IPS-20b (cell line): ENCODE results near the gene HADHB.

Experiments used
- H3K27ac ChIP-seq: one replicate; pipeline ENCODE4 v1.5.1; 2013; ENCODE audit warnings: low read length
- H3K27me3 ChIP-seq: 2 replicates; pipeline ENCODE4 v1.6.1; 2013; ENCODE audit warnings: mild to moderate bottlenecking, low read length, inconsistent platforms; ENCODE audit not compliant: insufficient read depth
- H3K36me3 ChIP-seq: 2 replicates; pipeline ENCODE4 v1.6.1; 2013; ENCODE audit warnings: low read depth, mild to moderate bottlenecking, inconsistent platforms, low read length, moderate library complexity; ENCODE audit not compliant: insufficient read depth
- H3K4me1 ChIP-seq: 2 replicates; pipeline ENCODE4 v1.6.1; 2013; ENCODE audit warnings: mild to moderate bottlenecking, control low read depth, inconsistent platforms, low read length, moderate library complexity; ENCODE audit not compliant: insufficient read depth
- H3K4me3 ChIP-seq: 2 replicates; pipeline ENCODE4 v1.5.1; 2013; ENCODE audit warnings: mild to moderate bottlenecking, low read length, inconsistent platforms
- H3K9ac ChIP-seq: 2 replicates; pipeline ENCODE4 v1.6.1; 2013; ENCODE audit warnings: low read depth, mild to moderate bottlenecking, inconsistent platforms, low read length, moderate library complexity
- H3K9me3 ChIP-seq: 2 replicates; pipeline ENCODE4 v1.6.1; 2013; ENCODE audit warnings: mild to moderate bottlenecking, low read depth, low read length, inconsistent platforms; ENCODE audit not compliant: insufficient read depth

Gene HADHB

DNA sequence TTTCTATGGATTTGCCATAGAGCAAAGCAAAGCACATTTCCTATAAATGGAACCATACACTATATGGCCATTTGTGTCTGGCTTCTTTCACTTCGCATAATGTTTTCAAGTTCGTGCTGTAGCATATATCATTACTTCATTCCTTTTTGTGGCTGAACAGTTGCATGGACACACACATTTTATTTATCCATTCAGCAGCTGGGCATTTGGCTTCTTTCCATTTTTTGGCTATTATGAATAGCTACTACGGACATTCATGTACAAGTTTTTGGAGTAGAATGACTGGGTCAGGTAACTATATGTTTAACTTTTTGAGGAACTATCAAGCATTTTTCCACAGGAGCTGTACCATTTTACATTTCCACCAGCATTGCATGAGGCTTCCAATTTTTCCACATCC lies 90.5 kb downstream of the HADHB start:
- Histone ChIP-seq H3K9ac (no peak overlapping the region), H3K27ac (no peak overlapping the region), H3K27me3 (no peaks in the 10 kb centered on the region), H3K36me3 (no peaks in the 10 kb centered on the region), H3K4me1 (peaks cover 6% of the 10 kb centered on the region; the same call in 1 of the 2 replicates), H3K9me3 (no peaks in the 10 kb centered on the region), H3K4me3 (no peak overlapping the region)

DNA sequence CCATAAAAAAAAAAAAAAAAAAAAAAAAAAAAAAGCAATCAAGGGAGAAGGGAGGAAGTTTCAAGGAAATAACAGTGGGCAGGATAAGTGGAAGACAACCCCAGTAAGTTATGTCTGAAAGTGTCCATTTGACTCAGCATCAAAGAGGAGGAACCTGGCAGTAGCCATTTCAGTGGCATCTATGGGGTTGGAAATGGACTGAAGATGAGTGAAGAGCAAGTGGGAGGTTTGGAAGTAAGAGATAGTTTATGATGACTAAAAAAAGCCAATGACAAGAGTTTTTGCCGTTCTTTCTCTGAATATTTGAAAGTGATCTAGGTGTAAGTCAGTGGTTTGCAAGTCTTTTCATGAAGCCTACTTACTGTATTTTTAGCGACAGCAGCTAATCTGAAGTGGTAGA lies 92.0 kb downstream of the HADHB start:
- Histone ChIP-seq H3K4me1 (peaks cover 6% of the 10 kb centered on the region; the same call in 1 of the 2 replicates), H3K27ac (no peak overlapping the region), H3K27me3 (no peaks in the 10 kb centered on the region), H3K9ac (no peak overlapping the region), H3K9me3 (no peaks in the 10 kb centered on the region), H3K4me3 (no peak overlapping the region), H3K36me3 (no peaks in the 10 kb centered on the region)

DNA sequence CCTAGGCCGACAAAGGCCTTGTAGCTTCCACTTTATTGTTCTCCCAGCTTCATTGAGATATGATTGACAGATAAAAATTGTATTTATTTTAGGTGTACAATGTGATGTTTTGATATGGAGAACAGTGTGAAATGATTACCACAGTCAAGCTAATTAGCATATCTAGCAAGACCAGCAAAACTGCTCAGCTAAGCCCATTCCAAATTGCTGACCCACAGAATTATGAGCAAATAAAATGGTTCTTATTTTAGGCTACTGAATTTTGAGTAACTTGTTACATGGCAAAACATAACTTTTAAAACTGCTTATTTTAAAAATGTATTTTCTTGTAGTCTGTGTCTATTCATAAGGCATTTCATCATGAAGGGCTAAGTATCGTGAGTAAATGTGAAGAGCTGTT lies 92.6 kb downstream of the HADHB start:
- no peaks in the 10 kb centered on the region for H3K9me3 ChIP-seq
- no peak overlapping the region for H3K27ac ChIP-seq
- H3K36me3 ChIP-seq, result no peaks in the 10 kb centered on the region
- peaks cover 6% of the 10 kb centered on the region; the same call in 1 of the 2 replicates for H3K4me1 ChIP-seq
- H3K4me3 ChIP-seq, result no peak overlapping the region
- no peaks in the 10 kb centered on the region for H3K27me3 ChIP-seq
- no peak overlapping the region for H3K9ac ChIP-seq
